Testis (tissue), 3 donors: Measurements from ENCODE around the gene CHTF8. TPM values are rescaled to one million over a fixed set of nuclear protein-coding genes. Genes with fewer than 3 reads are reported as not detected.

ENCODE experiments used
- DNase-seq: peaks from one replicate; pipeline ENCODE4 v3.0.0-alpha.2; 2019
- H3K27ac ChIP-seq, 2 donors: fragments of 200-600 bp; sonication (generic); one replicate each; pipeline ENCODE4 v1.5.1; 2019
- H3K27me3 ChIP-seq: fragments of 200-600 bp; sonication (generic); one replicate; pipeline ENCODE4 v1.5.1; 2019
- H3K36me3 ChIP-seq: fragments of 200-600 bp; sonication (generic); one replicate; pipeline ENCODE4 v1.5.1; 2017; ENCODE audit warnings: low read depth; ENCODE audit errors: missing control alignments
- H3K4me1 ChIP-seq: fragments of 200-600 bp; sonication (generic); one replicate; pipeline ENCODE4 v1.5.1; 2019
- H3K4me3 ChIP-seq, 2 donors: fragments of 200-600 bp; sonication (generic); one replicate each; pipeline ENCODE4 v1.5.1; 2017 to 2019
- H3K9me3 ChIP-seq: fragments of 200-600 bp; sonication (generic); one replicate; pipeline ENCODE4 v1.5.1; 2017
- POLR2A ChIP-seq: fragments of 450-650 bp; IDR thresholded peaks from one replicate; pipeline ENCODE4 v1.6.1; 2017; ENCODE audit warnings: antibody characterized with exemption, mild to moderate bottlenecking, moderate library complexity
- WGBS, 2 donors: methylation state at CpG; one replicate each; pipeline ENCODE4 v1.1.5; 2018; 5-methylcytosine and 5-hydroxymethylcytosine counted together
- intact Hi-C: fragments of 100-400 bp; cut with DNase I; formaldehyde crosslinking; loops from one replicate; pipeline ENCODE4 v1.15.1; 2023; ENCODE audit warnings: low total_unique reads
- polyA plus RNA-seq: library from polyadenylated mRNA; stranded (reverse); fragments of 350-450 nt; fragmentation: Illumina TruSeq; extraction: RNeasy Lipid Tissue Mini Kit (QIAGEN cat#74804); gene quantifications from one replicate; pipeline ENCODE4 v1.2.3, GENCODE V29; 2014; ENCODE audit warnings: low read depth, low replicate concordance; ENCODE audit not compliant: insufficient read depth
- total RNA-seq, 2 donors: library from RNA; depleted of rRNA; stranded (reverse); fragments of >200 nt; gene quantifications; one replicate each; pipeline ENCODE4 v1.2.3, GENCODE V29; 2016
- TF ChIP-seq, protein P1 (sequence below), 3 experiments: fragments of 450-650 bp in 2 of 3; fragments of 200-600 bp in 1 of 3; sonication (generic) in 1 of 3; IDR thresholded peaks; one replicate each; pipeline ENCODE4 v1.5.1; 2016 to 2019; ENCODE audit warnings: antibody characterized with exemption in 3 of 3, mild to moderate bottlenecking in 2 of 3, moderate library complexity in 1 of 3

Gene CHTF8
- total and polyA plus RNA-seq, 3 donors from 2014 or later = 122 to 147 (median 131) TPM

DNA sequence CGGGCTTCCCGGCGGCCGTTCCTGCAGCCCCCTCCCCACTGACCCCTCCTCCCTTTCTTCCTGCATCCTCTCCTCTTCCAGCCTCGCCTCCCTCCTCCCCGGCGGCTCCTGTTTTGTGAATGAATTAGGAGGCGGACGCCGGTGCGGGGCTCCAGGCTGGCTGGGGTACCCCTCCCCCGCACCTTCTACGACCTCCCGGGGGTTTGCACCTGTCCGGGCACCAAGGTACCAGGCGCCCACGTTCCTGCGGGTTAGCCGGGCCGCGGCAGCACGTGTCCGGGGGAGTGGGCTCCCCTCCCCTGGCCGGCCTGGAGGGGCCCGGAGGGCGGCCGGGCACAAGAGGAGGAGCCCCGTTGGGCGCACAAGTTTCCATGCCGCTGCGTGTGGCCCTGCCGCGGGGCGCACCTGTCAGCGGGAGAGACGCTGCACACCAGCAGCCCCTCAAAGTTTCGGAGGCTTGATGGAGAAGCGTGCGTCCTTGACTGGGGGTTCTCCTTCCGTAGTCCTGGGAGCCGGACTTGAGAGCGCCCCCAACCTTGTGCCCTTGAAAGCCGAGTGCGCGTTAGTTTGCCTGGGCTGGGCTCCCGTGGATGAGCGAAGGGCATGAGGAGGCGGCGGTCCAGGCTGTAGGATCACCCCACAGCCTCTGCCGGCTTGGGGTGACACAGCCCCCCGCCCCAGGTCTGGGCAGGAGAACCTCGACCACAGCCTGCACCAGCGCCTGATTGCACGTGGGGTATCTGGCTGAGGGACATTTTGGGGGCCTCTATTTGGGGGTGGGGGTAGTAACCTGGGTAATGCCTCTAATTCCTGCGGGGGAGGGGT is 25.7 kb downstream of the CHTF8 start:
- no peak for DNase-seq
- WGBS, 2 donors = 1% methylated on average over 20 to 54 of the region's 55 CpGs
- Histone ChIP-seq H3K9me3 (no peaks in the 10 kb centered on the region), H3K4me1 (peaks cover 21% of the 10 kb centered on the region), H3K36me3 (no peaks in the 10 kb centered on the region), H3K27me3 (no peaks in the 10 kb centered on the region), H3K4me3 (peak overlapping the region in 1 of 2 donors; percentile 47), H3K27ac (no peak overlapping the region)
- intact Hi-C loops = no loop called here
- TF ChIP-seq, protein P1, sequence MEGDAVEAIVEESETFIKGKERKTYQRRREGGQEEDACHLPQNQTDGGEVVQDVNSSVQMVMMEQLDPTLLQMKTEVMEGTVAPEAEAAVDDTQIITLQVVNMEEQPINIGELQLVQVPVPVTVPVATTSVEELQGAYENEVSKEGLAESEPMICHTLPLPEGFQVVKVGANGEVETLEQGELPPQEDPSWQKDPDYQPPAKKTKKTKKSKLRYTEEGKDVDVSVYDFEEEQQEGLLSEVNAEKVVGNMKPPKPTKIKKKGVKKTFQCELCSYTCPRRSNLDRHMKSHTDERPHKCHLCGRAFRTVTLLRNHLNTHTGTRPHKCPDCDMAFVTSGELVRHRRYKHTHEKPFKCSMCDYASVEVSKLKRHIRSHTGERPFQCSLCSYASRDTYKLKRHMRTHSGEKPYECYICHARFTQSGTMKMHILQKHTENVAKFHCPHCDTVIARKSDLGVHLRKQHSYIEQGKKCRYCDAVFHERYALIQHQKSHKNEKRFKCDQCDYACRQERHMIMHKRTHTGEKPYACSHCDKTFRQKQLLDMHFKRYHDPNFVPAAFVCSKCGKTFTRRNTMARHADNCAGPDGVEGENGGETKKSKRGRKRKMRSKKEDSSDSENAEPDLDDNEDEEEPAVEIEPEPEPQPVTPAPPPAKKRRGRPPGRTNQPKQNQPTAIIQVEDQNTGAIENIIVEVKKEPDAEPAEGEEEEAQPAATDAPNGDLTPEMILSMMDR (IDR thresholded peaks at IDR 0.05) = no peak
- no peak for TF ChIP-seq POLR2A

DNA sequence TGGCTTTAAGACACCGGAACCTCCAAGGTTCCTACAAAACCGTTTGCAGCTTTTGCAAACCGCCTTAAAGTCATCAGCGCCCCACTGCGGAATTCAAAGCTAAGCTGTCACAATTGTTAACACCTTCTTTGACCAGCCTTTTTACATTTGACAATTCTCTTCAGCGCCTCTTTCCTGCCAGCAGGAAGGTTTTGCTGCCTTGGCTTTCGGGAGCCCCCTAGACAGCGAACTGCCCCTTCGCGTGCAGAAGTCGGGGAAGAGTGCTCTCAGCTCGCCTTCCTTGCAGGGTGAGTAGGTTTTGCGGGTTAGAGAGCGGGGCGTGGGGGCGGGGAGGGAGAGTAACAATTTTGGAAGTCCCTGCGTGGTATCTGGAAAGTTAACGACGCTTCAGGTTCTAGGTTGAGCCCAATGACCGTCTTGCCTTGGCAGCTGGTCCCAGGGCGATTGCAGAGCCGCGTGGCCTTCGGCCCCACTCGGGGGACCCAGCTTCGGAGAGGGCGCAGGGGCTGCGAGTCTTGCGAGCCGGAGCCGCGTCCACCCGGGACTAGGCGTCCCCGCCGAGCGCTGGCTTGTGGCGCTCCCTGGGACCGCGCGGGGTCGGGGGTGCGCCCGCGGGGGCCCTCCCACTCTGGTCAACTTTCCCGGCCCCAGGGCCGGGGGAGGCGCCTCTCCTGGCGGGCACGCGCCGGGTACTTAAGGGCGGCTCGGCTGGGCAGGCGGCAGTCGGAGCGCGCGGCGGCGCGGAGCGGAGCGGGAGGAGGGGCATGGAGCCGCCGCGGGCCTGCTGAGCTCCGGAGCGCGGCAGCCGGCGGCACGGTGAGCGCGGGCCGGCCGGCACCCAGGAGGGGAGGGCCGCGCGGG is 26.7 kb downstream of the CHTF8 start, which contains the start of gene HAS3:
Gene HAS3 (plus strand): TSS at position 153 of the 861 bp plus-strand sequence. CDS start 3,743 bp downstream, outside the sequence.
- peaks cover 21% of the 10 kb centered on the region for H3K4me1 ChIP-seq
- H3K36me3 ChIP-seq = no peaks in the 10 kb centered on the region
- no peak for TF ChIP-seq POLR2A
- TF ChIP-seq, protein P1 (IDR thresholded peaks at IDR 0.05) = peak in 1 of 3 experiments; percentile 9
- 0% methylated on average over 16 to 46 of the region's 80 CpGs for WGBS, 2 donors
- no peak within 1 kb of the TSS for H3K27ac ChIP-seq
- H3K9me3 ChIP-seq = no peaks in the 10 kb centered on the region
- DNase-seq = peak; percentile 75
- intact Hi-C loops = no loop called here
- peak within 1 kb of the TSS; percentile 52 to 63 for H3K4me3 ChIP-seq
- H3K27me3 ChIP-seq = no peaks in the 10 kb centered on the region

GRCh38 chr16:69100071-69100691 is 32.2 kb downstream of the CHTF8 start:
- WGBS, 2 donors = 67% methylated on average over 6 to 11 of the region's 11 CpGs
- H3K4me3 ChIP-seq = no peak overlapping the region
- intact Hi-C loops = no loop called here
- DNase-seq = no peak
- H3K27me3 ChIP-seq = no peaks in the 10 kb centered on the region
- peaks cover 1% of the 10 kb centered on the region for H3K4me1 ChIP-seq
- no peaks in the 10 kb centered on the region for H3K36me3 ChIP-seq
- no peaks in the 10 kb centered on the region for H3K9me3 ChIP-seq
- no peak overlapping the region for H3K27ac ChIP-seq
- TF ChIP-seq POLR2A = no peak
- TF ChIP-seq, protein P1 (IDR thresholded peaks at IDR 0.05) = no peak

GRCh38 chr16:69095193-69095592 is 37.2 kb downstream of the CHTF8 start:
- 92 to 94% methylated on average over 6 of the region's 6 CpGs for WGBS, 2 donors
- Histone ChIP-seq H3K4me1 (peaks cover 6% of the 10 kb centered on the region), H3K27ac (no peak overlapping the region), H3K9me3 (no peaks in the 10 kb centered on the region), H3K4me3 (no peak overlapping the region), H3K36me3 (no peaks in the 10 kb centered on the region), H3K27me3 (no peaks in the 10 kb centered on the region)
- DNase-seq = no peak
- intact Hi-C loops = no loop called here
- no peak for TF ChIP-seq POLR2A
- TF ChIP-seq, protein P1 (IDR thresholded peaks at IDR 0.05) = no peak
